Uterus (tissue), 2 donors: Measurements from ENCODE around the gene ABCB10.
A peak's percentile ranks its signal among the peaks of the same experiment; 100 is the strongest.

Experiments used
- POLR2A ChIP-seq, 2 donors: fragments of 450-650 bp; IDR thresholded peaks; one replicate each; pipeline ENCODE4 v1.6.1; 2016; ENCODE audit warnings: antibody characterized with exemption in 2 of 2, mild to moderate bottlenecking in 1 of 2, moderate library complexity in 1 of 2
- TF ChIP-seq, protein P1 (sequence below), 4 experiments: fragments of 200-600 bp in 2 of 4; fragments of 450-650 bp in 2 of 4; sonication (generic) in 2 of 4; IDR thresholded peaks; one replicate each; pipeline ENCODE4 v1.5.1; 2016 to 2019; ENCODE audit warnings: antibody characterized with exemption in 4 of 4, mild to moderate bottlenecking in 2 of 4, moderate library complexity in 1 of 4

GRCh38 chr1:229557913-229558414, 543 bp downstream of the ABCB10 start:
- TF ChIP-seq, protein P1, sequence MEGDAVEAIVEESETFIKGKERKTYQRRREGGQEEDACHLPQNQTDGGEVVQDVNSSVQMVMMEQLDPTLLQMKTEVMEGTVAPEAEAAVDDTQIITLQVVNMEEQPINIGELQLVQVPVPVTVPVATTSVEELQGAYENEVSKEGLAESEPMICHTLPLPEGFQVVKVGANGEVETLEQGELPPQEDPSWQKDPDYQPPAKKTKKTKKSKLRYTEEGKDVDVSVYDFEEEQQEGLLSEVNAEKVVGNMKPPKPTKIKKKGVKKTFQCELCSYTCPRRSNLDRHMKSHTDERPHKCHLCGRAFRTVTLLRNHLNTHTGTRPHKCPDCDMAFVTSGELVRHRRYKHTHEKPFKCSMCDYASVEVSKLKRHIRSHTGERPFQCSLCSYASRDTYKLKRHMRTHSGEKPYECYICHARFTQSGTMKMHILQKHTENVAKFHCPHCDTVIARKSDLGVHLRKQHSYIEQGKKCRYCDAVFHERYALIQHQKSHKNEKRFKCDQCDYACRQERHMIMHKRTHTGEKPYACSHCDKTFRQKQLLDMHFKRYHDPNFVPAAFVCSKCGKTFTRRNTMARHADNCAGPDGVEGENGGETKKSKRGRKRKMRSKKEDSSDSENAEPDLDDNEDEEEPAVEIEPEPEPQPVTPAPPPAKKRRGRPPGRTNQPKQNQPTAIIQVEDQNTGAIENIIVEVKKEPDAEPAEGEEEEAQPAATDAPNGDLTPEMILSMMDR (IDR thresholded peaks at IDR 0.05) = peak in 1 of 4 experiments; percentile 6
- TF ChIP-seq POLR2A (IDR thresholded peaks at IDR 0.05) = no peak
